ENCODE data around the gene THBD. TPM values are rescaled to one million over a fixed set of nuclear protein-coding genes. Genes with fewer than 3 reads are reported as not detected.

Gene THBD
- total RNA-seq, 1 experiment from 2014 or later: 3.1 TPM

Other genes starting within 250 kb of the THBD start
- gene SSTR4, start 14.4 kb downstream of the THBD start, total RNA-seq (2014; rRNA removed): not detected in 2 replicates
- not detected in 2 replicates for gene CD93, start 36.7 kb upstream of the THBD start, total RNA-seq (2014; rRNA removed)